Peyer's patch (tissue), 4 donors: ENCODE results near the gene PPP1R7. TPM values are rescaled to one million over a fixed set of nuclear protein-coding genes. Genes with fewer than 3 reads are reported as not detected.
A peak's percentile ranks its signal among the peaks of the same experiment; 100 is the strongest.

Experiments
- DNase-seq, 3 donors: peaks; one replicate each; pipeline ENCODE4 v3.0.0-alpha.2; 2017 to 2019
- H3K27ac ChIP-seq, 4 donors: fragments of 200-600 bp; sonication (generic); one replicate each; pipeline ENCODE4 v1.5.1; 2016 to 2019
- H3K27me3 ChIP-seq, 2 donors: fragments of 200-600 bp; sonication (generic); one replicate each; pipeline ENCODE4 v1.5.1; 2019
- H3K36me3 ChIP-seq, 3 donors: fragments of 200-600 bp; sonication (generic); one replicate each; pipeline ENCODE4 v1.5.1; 2016 to 2019
- H3K4me1 ChIP-seq, 4 donors: fragments of 200-600 bp; sonication (generic); one replicate each; pipeline ENCODE4 v1.5.1; 2016 to 2019
- H3K4me3 ChIP-seq, 4 donors: fragments of 200-600 bp; sonication (generic); 1 replicate in 3 of 4; 2 replicates in 1 of 4; pipeline ENCODE4 v1.5.1; 2016 to 2019; ENCODE audit warnings: mild to moderate bottlenecking in 1 of 4
- H3K9me3 ChIP-seq, 4 donors: fragments of 200-600 bp; sonication (generic); one replicate each; pipeline ENCODE4 v1.5.1; 2016 to 2019; ENCODE audit warnings: mild to moderate bottlenecking in 1 of 4
- POLR2A ChIP-seq, 2 donors: fragments of 450-650 bp; IDR thresholded peaks; one replicate each; pipeline ENCODE4 v1.5.1; 2017; ENCODE audit warnings: antibody characterized with exemption in 2 of 2, mild to moderate bottlenecking in 2 of 2, moderate library complexity in 2 of 2
- total RNA-seq, 4 donors: library from RNA; depleted of rRNA; stranded (reverse); fragments of >200 nt; gene quantifications; one replicate each; pipeline ENCODE4 v1.1.0, GENCODE V29; 2016
- TF ChIP-seq, protein P1 (sequence below), 6 experiments: fragments of 450-650 bp in 4 of 6; fragments of 200-600 bp in 2 of 6; sonication (generic) in 1 of 6; IDR thresholded peaks; one replicate each; pipeline ENCODE4 v1.5.1; 2017 to 2019; ENCODE audit warnings: antibody characterized with exemption in 6 of 6, mild to moderate bottlenecking in 3 of 6, moderate library complexity in 1 of 6

Gene PPP1R7
- total RNA-seq, 4 donors from 2014 or later: 13.2 to 44.0 (median 28.1) TPM

DNA sequence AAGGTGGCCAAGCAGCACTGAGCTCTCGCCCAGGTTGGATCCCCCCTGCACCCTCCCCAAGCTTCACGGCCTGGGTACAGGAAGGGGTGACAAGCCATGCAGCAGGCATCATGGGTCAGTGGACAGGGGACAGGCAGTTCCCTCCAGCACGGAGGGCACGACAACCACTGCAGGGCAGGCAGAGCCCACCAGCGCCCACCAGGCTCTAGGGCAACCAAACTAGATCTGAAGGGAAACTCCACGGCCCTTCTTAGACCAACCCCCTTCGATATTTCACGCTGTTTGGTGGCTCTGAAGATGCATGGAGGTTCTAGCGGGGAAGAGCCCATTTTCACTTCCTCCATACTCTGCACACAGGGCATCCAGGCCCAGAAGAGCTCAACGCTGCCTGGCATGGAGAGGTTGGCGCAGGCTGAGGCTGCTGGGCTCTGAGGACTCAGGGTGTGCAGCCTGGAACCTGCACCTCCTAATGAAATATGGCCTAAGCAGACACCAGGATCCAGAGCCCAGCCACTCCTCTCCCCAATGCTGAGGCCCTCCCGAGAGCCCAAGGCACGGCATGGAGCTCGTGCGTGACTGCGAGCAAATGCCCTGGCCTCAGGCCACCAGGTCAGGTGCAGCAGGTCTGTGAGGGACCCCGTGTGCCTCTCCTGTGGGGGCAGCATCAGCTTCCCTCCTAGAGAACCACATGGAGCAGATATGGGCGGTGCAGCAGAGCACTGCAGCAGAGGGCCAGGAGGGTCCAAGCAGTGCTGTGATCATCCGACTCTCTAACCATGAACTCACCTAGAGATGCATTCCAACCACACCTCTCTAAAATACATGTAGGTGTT, 39.4 kb upstream of the PPP1R7 start:
- Histone ChIP-seq H3K27me3 (no peaks in the 10 kb centered on the region), H3K27ac (peak overlapping the region in 3 of 4 donors; percentile 17 to 80 (median 76)), H3K4me1 (peaks cover 0 to 7% (median 3%) of the 10 kb centered on the region in 4 donors), H3K9me3 (no peaks in the 10 kb centered on the region), H3K4me3 (peak overlapping the region in 1 of 4 donors; percentile 23), H3K36me3 (peaks cover 0 to 3% (median 0%) of the 10 kb centered on the region in 3 donors)
- peak in 2 of 3 donors; percentile 56 to 57 for DNase-seq
- TF ChIP-seq POLR2A (IDR thresholded peaks at IDR 0.05): no peak
- TF ChIP-seq, protein P1, sequence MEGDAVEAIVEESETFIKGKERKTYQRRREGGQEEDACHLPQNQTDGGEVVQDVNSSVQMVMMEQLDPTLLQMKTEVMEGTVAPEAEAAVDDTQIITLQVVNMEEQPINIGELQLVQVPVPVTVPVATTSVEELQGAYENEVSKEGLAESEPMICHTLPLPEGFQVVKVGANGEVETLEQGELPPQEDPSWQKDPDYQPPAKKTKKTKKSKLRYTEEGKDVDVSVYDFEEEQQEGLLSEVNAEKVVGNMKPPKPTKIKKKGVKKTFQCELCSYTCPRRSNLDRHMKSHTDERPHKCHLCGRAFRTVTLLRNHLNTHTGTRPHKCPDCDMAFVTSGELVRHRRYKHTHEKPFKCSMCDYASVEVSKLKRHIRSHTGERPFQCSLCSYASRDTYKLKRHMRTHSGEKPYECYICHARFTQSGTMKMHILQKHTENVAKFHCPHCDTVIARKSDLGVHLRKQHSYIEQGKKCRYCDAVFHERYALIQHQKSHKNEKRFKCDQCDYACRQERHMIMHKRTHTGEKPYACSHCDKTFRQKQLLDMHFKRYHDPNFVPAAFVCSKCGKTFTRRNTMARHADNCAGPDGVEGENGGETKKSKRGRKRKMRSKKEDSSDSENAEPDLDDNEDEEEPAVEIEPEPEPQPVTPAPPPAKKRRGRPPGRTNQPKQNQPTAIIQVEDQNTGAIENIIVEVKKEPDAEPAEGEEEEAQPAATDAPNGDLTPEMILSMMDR (IDR thresholded peaks at IDR 0.05): no peak

DNA sequence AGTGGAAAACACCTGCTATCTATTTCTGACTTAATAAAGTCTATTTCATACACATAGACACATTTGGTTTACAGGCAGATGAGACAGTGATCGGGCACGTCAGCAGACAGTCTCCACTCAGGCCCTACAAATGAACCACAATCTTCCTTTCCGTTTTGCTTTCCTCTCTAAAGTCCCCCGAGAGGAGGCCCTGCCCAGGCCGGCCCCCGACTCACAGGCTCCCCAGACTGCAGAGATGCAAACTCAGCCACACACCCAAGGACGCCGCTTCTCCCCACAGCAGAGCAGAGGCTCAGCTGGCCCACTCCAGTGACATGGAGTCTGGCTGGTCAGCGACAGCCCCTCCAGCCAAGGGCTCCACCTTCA, 38.8 kb upstream of the PPP1R7 start:
- Histone ChIP-seq H3K27ac (peak overlapping the region in 2 of 4 donors; percentile 76 to 80), H3K4me3 (peak overlapping the region in 1 of 4 donors; percentile 23), H3K9me3 (no peaks in the 10 kb centered on the region), H3K4me1 (peaks cover 0 to 7% (median 3%) of the 10 kb centered on the region in 4 donors), H3K27me3 (no peaks in the 10 kb centered on the region), H3K36me3 (peaks cover 0 to 3% (median 0%) of the 10 kb centered on the region in 3 donors)
- DNase-seq: peak in 1 of 3 donors; percentile 53
- TF ChIP-seq, protein P1 (IDR thresholded peaks at IDR 0.05): no peak
- TF ChIP-seq POLR2A (IDR thresholded peaks at IDR 0.05): no peak

DNA sequence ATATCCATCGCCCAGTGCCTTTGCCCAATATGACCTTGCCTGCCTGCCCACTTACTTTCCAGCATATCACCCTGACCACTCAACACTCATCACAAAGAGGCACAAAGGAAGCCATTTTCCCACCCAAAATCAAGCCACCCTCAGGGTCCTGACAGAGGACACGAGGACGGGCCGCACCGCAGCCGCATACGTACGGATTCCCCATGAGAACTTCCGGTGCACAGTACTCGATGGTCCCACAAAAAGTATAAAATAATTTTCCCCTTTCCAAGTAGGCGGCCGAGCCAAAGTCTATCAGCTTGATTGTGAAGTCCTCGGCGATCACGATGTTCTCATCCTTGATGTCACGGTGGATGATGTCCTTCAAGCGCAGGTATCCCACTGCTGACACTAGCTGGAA, 38.2 kb upstream of the PPP1R7 start:
- peaks cover 0 to 7% (median 3%) of the 10 kb centered on the region in 4 donors for H3K4me1 ChIP-seq
- no peak overlapping the region for H3K4me3 ChIP-seq
- peak in 1 of 3 donors; percentile 39 for DNase-seq
- no peaks in the 10 kb centered on the region for H3K27me3 ChIP-seq
- no peak for TF ChIP-seq POLR2A (IDR thresholded peaks at IDR 0.05)
- TF ChIP-seq, protein P1 (IDR thresholded peaks at IDR 0.05): no peak
- no peaks in the 10 kb centered on the region for H3K9me3 ChIP-seq
- H3K27ac ChIP-seq: peak overlapping the region in 2 of 4 donors; percentile 76 to 80
- peaks cover 0 to 3% (median 0%) of the 10 kb centered on the region in 3 donors for H3K36me3 ChIP-seq

DNA sequence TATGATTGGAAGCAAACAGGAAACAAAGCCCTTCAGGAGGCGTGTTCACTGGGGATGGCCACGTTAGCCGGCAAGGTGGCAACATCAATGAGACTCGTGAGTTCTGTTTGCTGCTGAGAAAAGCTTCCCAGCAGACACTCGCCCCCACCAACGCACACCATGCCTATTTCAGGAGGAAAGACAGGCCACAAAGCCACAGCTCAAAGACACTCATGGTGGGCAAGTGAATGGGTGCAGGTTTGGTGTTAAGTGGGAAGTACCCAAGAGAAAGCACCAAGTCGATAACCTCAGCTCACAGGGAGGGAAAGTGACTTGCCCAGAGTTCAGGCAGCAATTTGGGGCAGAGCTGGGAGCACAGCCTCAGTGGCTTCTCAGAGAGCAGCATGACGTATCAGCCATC, 37.7 kb upstream of the PPP1R7 start:
- TF ChIP-seq POLR2A (IDR thresholded peaks at IDR 0.05): no peak
- H3K9me3 ChIP-seq: no peaks in the 10 kb centered on the region
- H3K4me3 ChIP-seq: no peak overlapping the region
- DNase-seq: peak in 1 of 3 donors; percentile 46
- H3K36me3 ChIP-seq: peaks cover 0 to 3% (median 0%) of the 10 kb centered on the region in 3 donors
- peak overlapping the region in 1 of 4 donors; percentile 80 for H3K27ac ChIP-seq
- H3K27me3 ChIP-seq: no peaks in the 10 kb centered on the region
- peaks cover 0 to 7% (median 3%) of the 10 kb centered on the region in 4 donors for H3K4me1 ChIP-seq

DNA sequence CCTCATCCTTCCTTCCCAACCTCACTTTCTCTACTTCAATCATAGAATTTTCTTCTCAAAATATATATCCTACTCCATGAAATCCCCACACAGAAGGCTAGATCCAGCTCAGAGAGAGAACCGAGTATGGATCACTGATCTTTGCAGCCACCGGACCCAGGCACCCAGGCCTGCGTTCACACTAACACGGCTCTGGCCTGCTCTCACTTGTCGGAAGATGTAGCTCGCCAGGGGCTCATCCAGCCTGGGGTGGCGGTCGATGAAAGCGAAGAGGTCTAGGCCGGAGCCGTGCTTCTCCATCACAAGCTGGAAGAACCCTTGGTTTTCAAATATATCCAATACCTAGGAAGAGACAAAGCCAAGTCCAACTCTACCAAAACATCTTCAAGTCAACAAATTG, 35.4 kb upstream of the PPP1R7 start:
- H3K36me3 ChIP-seq: peaks cover 0 to 3% (median 0%) of the 10 kb centered on the region in 3 donors
- no peak for TF ChIP-seq POLR2A (IDR thresholded peaks at IDR 0.05)
- TF ChIP-seq, protein P1 (IDR thresholded peaks at IDR 0.05): no peak
- peaks cover 0 to 7% (median 3%) of the 10 kb centered on the region in 4 donors for H3K4me1 ChIP-seq
- H3K27ac ChIP-seq: no peak overlapping the region
- no peak for DNase-seq
- no peaks in the 10 kb centered on the region for H3K27me3 ChIP-seq
- H3K4me3 ChIP-seq: no peak overlapping the region
- no peaks in the 10 kb centered on the region for H3K9me3 ChIP-seq

DNA sequence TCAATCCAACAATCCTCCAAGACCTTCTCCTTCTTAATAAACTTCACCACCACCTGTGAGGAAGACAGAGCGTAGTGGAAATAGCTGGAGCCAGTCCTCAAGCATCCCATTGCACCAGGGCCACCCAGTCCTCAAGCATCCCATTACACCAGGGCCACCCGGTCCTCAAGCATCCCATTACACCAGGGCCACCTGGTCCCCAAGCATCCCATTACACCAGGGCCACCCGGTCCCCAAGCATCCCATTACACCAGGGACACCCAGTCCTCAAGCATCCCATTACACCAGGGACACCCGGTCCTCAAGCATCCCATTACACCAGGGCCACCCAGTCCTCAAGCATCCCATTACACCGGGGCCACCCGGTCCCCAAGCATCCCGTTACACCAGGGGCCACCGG, 34.9 kb upstream of the PPP1R7 start:
- no peak for DNase-seq
- no peak overlapping the region for H3K4me3 ChIP-seq
- no peaks in the 10 kb centered on the region for H3K9me3 ChIP-seq
- H3K4me1 ChIP-seq: peaks cover 0 to 7% (median under 1%) of the 10 kb centered on the region in 4 donors
- TF ChIP-seq POLR2A (IDR thresholded peaks at IDR 0.05): no peak
- TF ChIP-seq, protein P1 (IDR thresholded peaks at IDR 0.05): no peak
- H3K36me3 ChIP-seq: peaks cover 0 to 3% (median 0%) of the 10 kb centered on the region in 3 donors
- no peak overlapping the region for H3K27ac ChIP-seq
- H3K27me3 ChIP-seq: no peaks in the 10 kb centered on the region
